ENCODE data around the gene PUS1.

GRCh38 chr12:131981388-131981787, 52.3 kb downstream of the PUS1 start:
- TF ChIP-seq CTCF (IDR thresholded peaks at IDR 0.05; ENCODE audit: low read depth, low read length) (no peak), EZH2phosphoT487 (IDR thresholded peaks at IDR 0.05; ENCODE audit: low read depth) (no peak)
